H1 (cell line): Measurements from ENCODE around the gene TMEM9B. TPM values are rescaled to one million over a fixed set of nuclear protein-coding genes. Genes with fewer than 3 reads are reported as not detected.

Experiments used
- CTCF ChIA-PET: fragments of 300-600 bp; sonication (Branson Sonifier 250); formaldehyde crosslinking; loops from one replicate; lab custom pipeline; 2021; ENCODE audit not compliant: partially characterized antibody; lab: Charles Lee
- POLR2A ChIA-PET: fragments of 300-600 bp; sonication (Branson Sonifier 250); formaldehyde crosslinking; loops from one replicate; lab custom pipeline; 2021; ENCODE audit warnings: inconsistent platforms; ENCODE audit not compliant: partially characterized antibody; lab: Charles Lee
- DNase-seq, 2 experiments: peaks; one replicate each; pipeline versions ENCODE4 v3.0.0 to v3.0.0-alpha.2; 2010 to 2022; ENCODE audit warnings: low spot score in 2 of 2, low read depth in 1 of 2, mixed read lengths in 1 of 2
- FAIRE-seq: peaks from 2 replicates; lab custom pipeline; 2011; peaks lifted over from hg19 to GRCh38; lab: Jason Lieb, UNC
- H2AFZ ChIP-seq: 2 replicates; pipeline ENCODE4 v1.8.1; 2012; ENCODE audit warnings: low read length, inconsistent platforms
- H2AK5ac ChIP-seq: 2 replicates; pipeline ENCODE4 v1.6.1; 2013; ENCODE audit warnings: low read depth, low read length
- H2BK120ac ChIP-seq: replicated peaks from 2 replicates; pipeline ENCODE3; 2013; ENCODE audit warnings: low read depth, low read length, inconsistent platforms
- H2BK12ac ChIP-seq: 2 replicates; pipeline ENCODE4 v1.6.1; 2013; ENCODE audit warnings: low read depth, low read length
- H2BK15ac ChIP-seq: 2 replicates; pipeline ENCODE4 v1.6.1; 2013; ENCODE audit warnings: low read length
- H2BK20ac ChIP-seq: 2 replicates; pipeline ENCODE4 v1.6.1; 2013; ENCODE audit warnings: low read length
- H2BK5ac ChIP-seq: 2 replicates; pipeline ENCODE4 v1.6.1; 2013; ENCODE audit warnings: low read depth, low read length
- H3K14ac ChIP-seq: 2 replicates; pipeline ENCODE4 v1.6.1; 2013; ENCODE audit warnings: inconsistent platforms; ENCODE audit not compliant: insufficient read length
- H3K18ac ChIP-seq: 2 replicates; pipeline ENCODE4 v1.6.1; 2013; ENCODE audit warnings: low read length; ENCODE audit errors: extremely low read depth
- H3K23ac ChIP-seq: 2 replicates; pipeline ENCODE4 v1.6.1; 2013; ENCODE audit warnings: inconsistent platforms; ENCODE audit not compliant: insufficient read length
- H3K23me2 ChIP-seq: 2 replicates; pipeline ENCODE4 v1.6.1; 2013; ENCODE audit warnings: low read depth, low read length
- H3K27ac ChIP-seq: 2 replicates; pipeline ENCODE4 v1.6.1; 2011; ENCODE audit warnings: low read depth, low read length, inconsistent platforms
- H3K27me3 ChIP-seq, 4 experiments: replicated peaks in 1 of 4; 1 replicate in 1 of 4; 2 replicates in 3 of 4; pipeline versions ENCODE4 v1.6.1 to v1.8.1; 2011 to 2013; ENCODE audit warnings: low read length in 3 of 4, mild to moderate bottlenecking in 3 of 4, inconsistent platforms in 2 of 4, mixed read lengths in 2 of 4, moderate library complexity in 1 of 4; ENCODE audit not compliant: control insufficient read depth in 3 of 4, insufficient read depth in 3 of 4; ENCODE audit errors: extremely low read depth in 1 of 4
- H3K36me3 ChIP-seq, 4 experiments: 2 replicates each; pipeline versions ENCODE4 v1.6.1 to v1.8.1; 2011 to 2013; ENCODE audit warnings: mild to moderate bottlenecking in 4 of 4, low read length in 3 of 4, moderate library complexity in 2 of 4, control low read depth in 1 of 4, inconsistent platforms in 1 of 4; ENCODE audit not compliant: insufficient read depth in 4 of 4, control insufficient read depth in 2 of 4
- H3K4ac ChIP-seq: replicated peaks from 2 replicates; pipeline ENCODE3; 2013; ENCODE audit warnings: low read length, low read depth, mixed read lengths, inconsistent platforms; ENCODE audit not compliant: insufficient read length
- H3K4me1 ChIP-seq, 4 experiments: replicated peaks in 1 of 4; 1 replicate in 1 of 4; 2 replicates in 3 of 4; pipeline versions ENCODE4 v1.6.1 to v1.8.1; 2011 to 2013; ENCODE audit warnings: low read length in 3 of 4, inconsistent platforms in 2 of 4, mixed read lengths in 1 of 4; ENCODE audit not compliant: insufficient read depth in 4 of 4, control insufficient read depth in 3 of 4
- H3K4me2 ChIP-seq, 2 experiments: 2 replicates each; pipeline versions ENCODE4 v1.6.1 to v1.8.1; 2011 to 2013; ENCODE audit warnings: low read depth in 2 of 2, low read length in 2 of 2, control low read depth in 1 of 2, inconsistent platforms in 1 of 2, mild to moderate bottlenecking in 1 of 2; ENCODE audit not compliant: insufficient read depth in 1 of 2
- H3K4me3 ChIP-seq, 4 experiments: fragments of 200-600, 300-600 bp in 1 of 4; sonication (generic), shearing (Covaris generic), sonication (Bioruptor Twin) in 1 of 4; 2 replicates each; pipeline versions ENCODE4 v1.5.1 to v1.8.1; 2011 to 2016; ENCODE audit warnings: low read length in 4 of 4, low read depth in 3 of 4, control low read depth in 2 of 4, inconsistent platforms in 2 of 4, mild to moderate bottlenecking in 2 of 4, mixed read lengths in 1 of 4, moderate library complexity in 1 of 4; ENCODE audit not compliant: insufficient read depth in 2 of 4; ENCODE audit errors: extremely low read depth in 1 of 4
- H3K56ac ChIP-seq: replicated peaks from 2 replicates; pipeline ENCODE3; 2013; ENCODE audit warnings: low read depth, mild to moderate bottlenecking, mixed read lengths, low read length, inconsistent platforms; ENCODE audit not compliant: insufficient read length
- H3K79me1 ChIP-seq: 2 replicates; pipeline ENCODE4 v1.6.1; 2013; ENCODE audit warnings: low read depth, low read length, control low read depth
- H3K79me2 ChIP-seq, 2 experiments: 2 replicates each; pipeline versions ENCODE4 v1.6.1 to v1.8.1; 2012 to 2013; ENCODE audit warnings: low read length in 2 of 2, mild to moderate bottlenecking in 2 of 2, inconsistent platforms in 1 of 2; ENCODE audit not compliant: insufficient read depth in 2 of 2, control insufficient read depth in 1 of 2
- H3K9ac ChIP-seq, 4 experiments: replicated peaks in 1 of 4; 1 replicate in 1 of 4; 2 replicates in 3 of 4; pipeline versions ENCODE4 v1.6.1 to v1.8.1; 2011 to 2013; ENCODE audit warnings: low read depth in 3 of 4, low read length in 3 of 4, control low read depth in 2 of 4, mild to moderate bottlenecking in 2 of 4, moderate library complexity in 2 of 4, inconsistent platforms in 1 of 4; ENCODE audit errors: extremely low read depth in 1 of 4
- H3K9me3 ChIP-seq, 2 experiments: 2 replicates each; pipeline versions ENCODE4 v1.6.1 to v1.8.1; 2012 to 2013; ENCODE audit warnings: mild to moderate bottlenecking in 2 of 2, moderate library complexity in 2 of 2, control low read depth in 1 of 2, inconsistent platforms in 1 of 2, low read depth in 1 of 2, low read length in 1 of 2, mixed read lengths in 1 of 2; ENCODE audit not compliant: insufficient read depth in 2 of 2
- H4K20me1 ChIP-seq, 2 experiments: replicated peaks in 1 of 2; 2 replicates each; pipeline versions ENCODE3 to v1.8.1; 2011 to 2013; ENCODE audit warnings: inconsistent platforms in 2 of 2, low read length in 2 of 2, mild to moderate bottlenecking in 1 of 2; ENCODE audit not compliant: insufficient read depth in 2 of 2, control insufficient read depth in 1 of 2
- H4K5ac ChIP-seq: 2 replicates; pipeline ENCODE4 v1.6.1; 2013; ENCODE audit warnings: low read length, low read depth, mixed read lengths, inconsistent platforms; ENCODE audit not compliant: insufficient read length
- H4K8ac ChIP-seq: 2 replicates; pipeline ENCODE4 v1.8.0; 2013; ENCODE audit warnings: mild to moderate bottlenecking, moderate library complexity, low read length, inconsistent platforms; ENCODE audit not compliant: insufficient read depth; ENCODE audit errors: extremely low read depth
- H4K91ac ChIP-seq: replicated peaks from 2 replicates; pipeline ENCODE3; 2013; ENCODE audit warnings: low read length, mixed read lengths, inconsistent platforms; ENCODE audit not compliant: insufficient read length
- RXRA ChIP-seq: IDR thresholded peaks from 2 replicates; pipeline ENCODE4 v1.6.1; 2011; ENCODE audit warnings: low read depth, mild to moderate bottlenecking, low read length, moderate library complexity; ENCODE audit not compliant: insufficient read depth
- WGBS, 2 experiments: shearing (Covaris generic) in 1 of 2; methylation state at CpG; one replicate each; pipeline versions ENCODE4 v1.1.6 to v1.1.7; 2013 to 2015; ENCODE audit warnings: low lambda C conversion rate in 2 of 2, mixed read lengths in 2 of 2, inconsistent platforms in 1 of 2, low coverage in 1 of 2, missing lambda C conversion rate in 1 of 2; ENCODE audit not compliant: insufficient replicate concordance in 2 of 2, insufficient coverage in 1 of 2, insufficient read length in 1 of 2; ENCODE audit errors: extremely low coverage in 1 of 2, missing lambda C conversion rate in 1 of 2; 5-methylcytosine and 5-hydroxymethylcytosine counted together
- polyA plus RNA-seq, 7 experiments: library from polyadenylated mRNA; depleted of rRNA in 3 of 7; stranded (reverse) in 5 of 7; unstranded in 2 of 7; fragments of >200 nt in 5 of 7; fragments of 200-250 nt in 2 of 7; gene quantifications; 1 replicate in 5 of 7; 2 replicates in 1 of 7; 4 replicates in 1 of 7; pipeline versions ENCODE4 v1.2.1 to v1.2.3, GENCODE V29; 2011 to 2013; ENCODE audit warnings: missing spikeins in 2 of 7, mixed read lengths in 2 of 7
- total RNA-seq: library from RNA; stranded (reverse); fragmentation: NEBNext Ultra II Directional; extraction: Animal tissue kit (Norgen Biotek cat#: 25700); gene quantifications from 2 replicates; pipeline ENCODE4 v1.2.1, GENCODE V29; 2021
- TF ChIP-seq, protein P1 (sequence below): IDR thresholded peaks from 2 replicates; pipeline ENCODE4 v1.6.1; 2012; ENCODE audit warnings: inconsistent platforms

TMEM9B gene
- total and polyA plus RNA-seq, 2 of the 8 experiments (the other 6 are each of a cell fraction or from before 2014, with no cell fraction given) = 8.3 to 9.4 TPM

DNA sequence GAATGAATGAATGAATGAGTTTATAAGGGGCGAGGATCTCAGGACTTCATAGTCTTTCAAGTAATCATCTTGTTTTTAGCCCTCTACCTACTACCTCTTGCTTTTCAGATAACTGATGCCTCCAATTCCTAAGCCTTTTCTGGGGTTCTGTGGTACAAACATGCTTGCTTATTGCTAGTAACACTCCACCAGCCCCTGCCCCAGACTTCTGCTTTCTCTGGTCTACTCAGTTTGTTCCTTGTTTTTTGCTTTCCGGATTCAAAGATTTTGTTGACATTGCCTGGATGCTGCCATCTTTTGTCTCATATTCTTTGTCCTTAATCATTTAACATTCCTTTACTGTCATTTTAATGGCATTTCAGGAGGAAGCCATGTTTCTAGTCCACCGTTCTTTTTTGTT is 8.9 kb upstream of the TMEM9B start:
- no peak overlapping the region for H3K18ac ChIP-seq
- no peaks in the 10 kb centered on the region for H3K79me2 ChIP-seq
- H3K23ac ChIP-seq = no peak overlapping the region
- POLR2A ChIA-PET = interaction anchor here (1.8 kb wide), 1 partner anchor 8 kb away, joined by 5 read pairs; no protein-coding TSS in a partner anchor
- FAIRE-seq = no peak
- H2BK20ac ChIP-seq = no peak overlapping the region
- no peak overlapping the region for H3K4ac ChIP-seq
- no peak overlapping the region for H2AFZ ChIP-seq
- H3K4me3 ChIP-seq = no peak overlapping the region
- H3K4me2 ChIP-seq = no peak overlapping the region
- H3K36me3 ChIP-seq = no peaks in the 10 kb centered on the region
- no peak overlapping the region for H2BK120ac ChIP-seq
- TF ChIP-seq, protein P1, sequence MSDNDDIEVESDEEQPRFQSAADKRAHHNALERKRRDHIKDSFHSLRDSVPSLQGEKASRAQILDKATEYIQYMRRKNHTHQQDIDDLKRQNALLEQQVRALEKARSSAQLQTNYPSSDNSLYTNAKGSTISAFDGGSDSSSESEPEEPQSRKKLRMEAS = no peak
- TF ChIP-seq RXRA = no peak
- no peaks in the 10 kb centered on the region for H3K4me1 ChIP-seq
- no peak overlapping the region for H3K27ac ChIP-seq
- no peak overlapping the region for H3K14ac ChIP-seq
- CTCF ChIA-PET = no interaction called here
- H2BK5ac ChIP-seq = no peak overlapping the region
- no peaks in the 10 kb centered on the region for H4K20me1 ChIP-seq
- no peak overlapping the region for H4K5ac ChIP-seq
- no peak overlapping the region for H4K91ac ChIP-seq
- H3K23me2 ChIP-seq = no peaks in the 10 kb centered on the region
- H4K8ac ChIP-seq = no peak overlapping the region
- H3K79me1 ChIP-seq = no peaks in the 10 kb centered on the region
- no peaks in the 10 kb centered on the region for H3K27me3 ChIP-seq
- H2BK12ac ChIP-seq = no peak overlapping the region
- no peak overlapping the region for H3K56ac ChIP-seq
- WGBS, 2 experiments = 79% methylated on average over 3 of the region's 3 CpGs; no CpG with 5 or more reads in 1 of the 2 experiments
- H3K9me3 ChIP-seq = no peaks in the 10 kb centered on the region
- DNase-seq = no peak
- H2AK5ac ChIP-seq = no peak overlapping the region
- H3K9ac ChIP-seq = no peak overlapping the region
- H2BK15ac ChIP-seq = no peak overlapping the region
